ENCODE data around the gene HECA. TPM values are rescaled to one million over a fixed set of nuclear protein-coding genes. Genes with fewer than 3 reads are reported as not detected.

Gene HECA
- total RNA-seq (16.2 TPM), polyA plus RNA-seq (ENCODE audit: insufficient read depth in 1 of 8, insufficient read length in 8 of 8, low replicate concordance in 1 of 8) (10 to 100 TPM; 12.5 to 24.0 (median 15.6) TPM)
- long read RNA-seq, donor 1, full-length matches to known transcripts = 4 of 4 reads
- long read RNA-seq, donor 1, partial matches to known transcripts = 0 of 4 reads
- long read RNA-seq, donor 1, other reads (novel, unspliced or antisense) = 0 of 4 reads
- long read RNA-seq, donor 2 = 0 reads
- long read RNA-seq, donor 3, full-length matches to known transcripts = 5 of 5 reads
- long read RNA-seq, donor 3, partial matches to known transcripts = 0 of 5 reads
- long read RNA-seq, donor 3, other reads (novel, unspliced or antisense) = 0 of 5 reads
- long read RNA-seq, donor 4, full-length matches to known transcripts = 2 of 34 reads
- long read RNA-seq, donor 4, partial matches to known transcripts = 25 of 34 reads
- long read RNA-seq, donor 4, other reads (novel, unspliced or antisense) = 7 of 34 reads
- long read RNA-seq, donor 5, full-length matches to known transcripts = 5 of 5 reads
- long read RNA-seq, donor 5, partial matches to known transcripts = 0 of 5 reads
- long read RNA-seq, donor 5, other reads (novel, unspliced or antisense) = 0 of 5 reads
- long read RNA-seq, donor 6, full-length matches to known transcripts = 2 of 2 reads
- long read RNA-seq, donor 6, partial matches to known transcripts = 0 of 2 reads
- long read RNA-seq, donor 6, other reads (novel, unspliced or antisense) = 0 of 2 reads
- long read RNA-seq, donor 7, full-length matches to known transcripts = 1 of 8 reads
- long read RNA-seq, donor 7, partial matches to known transcripts = 7 of 8 reads
- long read RNA-seq, donor 7, other reads (novel, unspliced or antisense) = 0 of 8 reads
- long read RNA-seq, donor 8, full-length matches to known transcripts = 1 of 1 reads
- long read RNA-seq, donor 8, partial matches to known transcripts = 0 of 1 reads
- long read RNA-seq, donor 8, other reads (novel, unspliced or antisense) = 0 of 1 reads
- long read RNA-seq, donor 9, full-length matches to known transcripts = 3 of 3 reads
- long read RNA-seq, donor 9, partial matches to known transcripts = 0 of 3 reads
- long read RNA-seq, donor 9, other reads (novel, unspliced or antisense) = 0 of 3 reads
- long read RNA-seq, donor 10, full-length matches to known transcripts = 1 of 1 reads
- long read RNA-seq, donor 10, partial matches to known transcripts = 0 of 1 reads
- long read RNA-seq, donor 10, other reads (novel, unspliced or antisense) = 0 of 1 reads
- long read RNA-seq, donor 11, full-length matches to known transcripts = 2 of 2 reads
- long read RNA-seq, donor 11, partial matches to known transcripts = 0 of 2 reads
- long read RNA-seq, donor 11, other reads (novel, unspliced or antisense) = 0 of 2 reads

GRCh38 chr6:139134817-139135577 lies at the start of gene HECA:
TSS of gene HECA (plus strand) at chr6:139135080. CDS start at chr6:139135397, 317 bp downstream.
- Histone ChIP-seq H3K4me3 (ENCODE audit: low read length) (peak within 1 kb of the TSS; percentile 90), H3K27me3 (ENCODE audit: control insufficient read depth, insufficient read depth, low read length) (no peaks in the 10 kb centered on the region), H3K27ac (ENCODE audit: low read length) (peak within 1 kb of the TSS; percentile 94), H3K9me3 (replicated peaks; ENCODE audit: control insufficient read depth, low read depth, low read length) (no peaks in the 10 kb centered on the region), H3K4me1 (ENCODE audit: control insufficient read depth, insufficient read depth, low read length) (peaks cover 9% of the 10 kb centered on the region), H3K36me3 (ENCODE audit: control insufficient read depth, insufficient read depth, low read length) (no peaks in the 10 kb centered on the region)
- under 1% methylated on average over 105 of the region's 105 CpGs for WGBS (ENCODE audit: insufficient coverage)
- peak; percentile 97 for DNase-seq

- Histone ChIP-seq H3K9me3 (replicated peaks; ENCODE audit: control insufficient read depth, low read depth, low read length) (no peaks in the 10 kb centered on the region), H3K4me3 (ENCODE audit: low read length) (no peak overlapping the region), H3K27ac (ENCODE audit: low read length) (no peak overlapping the region), H3K36me3 (ENCODE audit: control insufficient read depth, insufficient read depth, low read length) (no peaks in the 10 kb centered on the region), H3K27me3 (ENCODE audit: control insufficient read depth, insufficient read depth, low read length) (no peaks in the 10 kb centered on the region), H3K4me1 (ENCODE audit: control insufficient read depth, insufficient read depth, low read length) (no peaks in the 10 kb centered on the region)
- DNase-seq = no peak
- WGBS (ENCODE audit: insufficient coverage) = no CpG with 5 or more reads among the region's 1 CpG
Measured at GRCh38 chr6:139091826-139092225, 43.1 kb upstream of the HECA start.

- Histone ChIP-seq H3K27ac (ENCODE audit: low read length) (no peak overlapping the region), H3K4me3 (ENCODE audit: low read length) (no peak overlapping the region), H3K36me3 (ENCODE audit: control insufficient read depth, insufficient read depth, low read length) (no peaks in the 10 kb centered on the region), H3K27me3 (ENCODE audit: control insufficient read depth, insufficient read depth, low read length) (no peaks in the 10 kb centered on the region), H3K4me1 (ENCODE audit: control insufficient read depth, insufficient read depth, low read length) (no peaks in the 10 kb centered on the region), H3K9me3 (replicated peaks; ENCODE audit: control insufficient read depth, low read depth, low read length) (no peaks in the 10 kb centered on the region)
- no peak for DNase-seq
- no CpG with 5 or more reads among the region's 2 CpGs for WGBS (ENCODE audit: insufficient coverage)
Measured at GRCh38 chr6:139099984-139100383, 34.9 kb upstream of the HECA start.

GRCh38 chr6:139107051-139107450 lies 27.8 kb upstream of the HECA start:
- no peak for DNase-seq
- WGBS (ENCODE audit: insufficient coverage) = 62% methylated on average over 3 of the region's 6 CpGs
- H3K36me3 ChIP-seq (ENCODE audit: control insufficient read depth, insufficient read depth, low read length) = no peaks in the 10 kb centered on the region
- no peaks in the 10 kb centered on the region for H3K27me3 ChIP-seq (ENCODE audit: control insufficient read depth, insufficient read depth, low read length)
- no peaks in the 10 kb centered on the region for H3K4me1 ChIP-seq (ENCODE audit: control insufficient read depth, insufficient read depth, low read length)
- H3K4me3 ChIP-seq (ENCODE audit: low read length) = no peak overlapping the region
- no peaks in the 10 kb centered on the region for H3K9me3 ChIP-seq (replicated peaks; ENCODE audit: control insufficient read depth, low read depth, low read length)
- no peak overlapping the region for H3K27ac ChIP-seq (ENCODE audit: low read length)

GRCh38 chr6:139108378-139108777 lies 26.5 kb upstream of the HECA start:
- 96% methylated on average over 7 of the region's 8 CpGs for WGBS (ENCODE audit: insufficient coverage)
- no peak overlapping the region for H3K4me3 ChIP-seq (ENCODE audit: low read length)
- H3K27ac ChIP-seq (ENCODE audit: low read length) = no peak overlapping the region
- no peaks in the 10 kb centered on the region for H3K4me1 ChIP-seq (ENCODE audit: control insufficient read depth, insufficient read depth, low read length)
- DNase-seq = no peak
- H3K27me3 ChIP-seq (ENCODE audit: control insufficient read depth, insufficient read depth, low read length) = no peaks in the 10 kb centered on the region
- H3K9me3 ChIP-seq (replicated peaks; ENCODE audit: control insufficient read depth, low read depth, low read length) = no peaks in the 10 kb centered on the region
- no peaks in the 10 kb centered on the region for H3K36me3 ChIP-seq (ENCODE audit: control insufficient read depth, insufficient read depth, low read length)

GRCh38 chr6:139109558-139109957 lies 25.3 kb upstream of the HECA start:
- Histone ChIP-seq H3K36me3 (ENCODE audit: control insufficient read depth, insufficient read depth, low read length) (no peaks in the 10 kb centered on the region), H3K4me3 (ENCODE audit: low read length) (no peak overlapping the region), H3K9me3 (replicated peaks; ENCODE audit: control insufficient read depth, low read depth, low read length) (no peaks in the 10 kb centered on the region), H3K4me1 (ENCODE audit: control insufficient read depth, insufficient read depth, low read length) (no peaks in the 10 kb centered on the region), H3K27ac (ENCODE audit: low read length) (no peak overlapping the region), H3K27me3 (ENCODE audit: control insufficient read depth, insufficient read depth, low read length) (no peaks in the 10 kb centered on the region)
- 20% methylated on average over 1 of the region's 5 CpGs for WGBS (ENCODE audit: insufficient coverage)
- no peak for DNase-seq

- no peaks in the 10 kb centered on the region for H3K27me3 ChIP-seq (ENCODE audit: control insufficient read depth, insufficient read depth, low read length)
Measured at GRCh38 chr6:139112146-139112545, 22.7 kb upstream of the HECA start.

GRCh38 chr6:139112561-139112960 lies 22.3 kb upstream of the HECA start:
- Histone ChIP-seq H3K27me3 (ENCODE audit: control insufficient read depth, insufficient read depth, low read length) (no peaks in the 10 kb centered on the region), H3K4me3 (ENCODE audit: low read length) (no peak overlapping the region), H3K4me1 (ENCODE audit: control insufficient read depth, insufficient read depth, low read length) (no peaks in the 10 kb centered on the region), H3K27ac (ENCODE audit: low read length) (no peak overlapping the region), H3K36me3 (ENCODE audit: control insufficient read depth, insufficient read depth, low read length) (no peaks in the 10 kb centered on the region), H3K9me3 (replicated peaks; ENCODE audit: control insufficient read depth, low read depth, low read length) (no peaks in the 10 kb centered on the region)
- no peak for DNase-seq
- WGBS (ENCODE audit: insufficient coverage) = no CpG with 5 or more reads among the region's 7 CpGs

More at GRCh38 chr6:139112146-139112545, 22.7 kb upstream of the HECA start:
- Histone ChIP-seq H3K9me3 (replicated peaks; ENCODE audit: control insufficient read depth, low read depth, low read length) (no peaks in the 10 kb centered on the region), H3K4me1 (ENCODE audit: control insufficient read depth, insufficient read depth, low read length) (no peaks in the 10 kb centered on the region), H3K27ac (ENCODE audit: low read length) (no peak overlapping the region), H3K36me3 (ENCODE audit: control insufficient read depth, insufficient read depth, low read length) (no peaks in the 10 kb centered on the region), H3K4me3 (ENCODE audit: low read length) (no peak overlapping the region)
- no peak for DNase-seq
- no CpG with 5 or more reads among the region's 3 CpGs for WGBS (ENCODE audit: insufficient coverage)

GRCh38 chr6:139114746-139115145 lies 20.1 kb upstream of the HECA start:
- Histone ChIP-seq H3K27me3 (ENCODE audit: control insufficient read depth, insufficient read depth, low read length) (no peaks in the 10 kb centered on the region), H3K4me3 (ENCODE audit: low read length) (no peak overlapping the region), H3K4me1 (ENCODE audit: control insufficient read depth, insufficient read depth, low read length) (no peaks in the 10 kb centered on the region), H3K27ac (ENCODE audit: low read length) (no peak overlapping the region), H3K36me3 (ENCODE audit: control insufficient read depth, insufficient read depth, low read length) (no peaks in the 10 kb centered on the region), H3K9me3 (replicated peaks; ENCODE audit: control insufficient read depth, low read depth, low read length) (peaks cover 4% of the 10 kb centered on the region)
- 42% methylated on average over 2 of the region's 3 CpGs for WGBS (ENCODE audit: insufficient coverage)
- no peak for DNase-seq
